ENCODE measurements around the gene SCYL3.

SCYL3 gene

GRCh38 chr1:169929210-169929526 lies 35.5 kb upstream of the SCYL3 start:
- no peak overlapping the region for H3K4me3 ChIP-seq (IDR thresholded peaks at IDR 0.05; ENCODE audit: insufficient read depth, low read depth, low read length)
- H3K79me2 ChIP-seq (ENCODE audit: insufficient read depth, low read depth), result no peaks in the 10 kb centered on the region
- no peak overlapping the region for H3K9ac ChIP-seq
- no peak overlapping the region for H3K4me2 ChIP-seq
- peaks cover 2% of the 10 kb centered on the region for H3K4me1 ChIP-seq (ENCODE audit: low read depth, poor library complexity, severe bottlenecking)
- TF ChIP-seq CTCF (conservative IDR thresholded peaks at IDR 0.05; ENCODE audit: low read depth, low read length), result peak; percentile 65
- H3K27me3 ChIP-seq (ENCODE audit: insufficient read depth, low read depth), result no peaks in the 10 kb centered on the region
- H4K20me1 ChIP-seq (ENCODE audit: insufficient read depth), result no peaks in the 10 kb centered on the region
- no peak overlapping the region for H3K27ac ChIP-seq
- no peak overlapping the region for H2AFZ ChIP-seq (ENCODE audit: low read depth)
- H3K36me3 ChIP-seq (ENCODE audit: insufficient read depth), result no peaks in the 10 kb centered on the region

- TF ChIP-seq CTCF (conservative IDR thresholded peaks at IDR 0.05; ENCODE audit: low read depth, low read length), result peak; percentile 93
- Histone ChIP-seq H3K4me2 (no peak overlapping the region), H3K79me2 (ENCODE audit: insufficient read depth, low read depth) (no peaks in the 10 kb centered on the region)
Measured at GRCh38 chr1:169928438-169929209, 34.9 kb upstream of the SCYL3 start.

GRCh38 chr1:169925505-169926482 lies 32.1 kb upstream of the SCYL3 start:
- H3K27ac ChIP-seq, result no peak overlapping the region
- H4K20me1 ChIP-seq (ENCODE audit: insufficient read depth), result no peaks in the 10 kb centered on the region
- H3K4me2 ChIP-seq, result no peak overlapping the region
- TF ChIP-seq CTCF (conservative IDR thresholded peaks at IDR 0.05; ENCODE audit: low read depth, low read length), result no peak
- no peaks in the 10 kb centered on the region for H3K27me3 ChIP-seq (ENCODE audit: insufficient read depth, low read depth)
- H3K9ac ChIP-seq, result no peak overlapping the region
- no peak overlapping the region for H3K4me3 ChIP-seq (IDR thresholded peaks at IDR 0.05; ENCODE audit: insufficient read depth, low read depth, low read length)
- no peaks in the 10 kb centered on the region for H3K36me3 ChIP-seq (ENCODE audit: insufficient read depth)
- H3K4me1 ChIP-seq (ENCODE audit: low read depth, poor library complexity, severe bottlenecking), result peaks cover 2% of the 10 kb centered on the region
- no peaks in the 10 kb centered on the region for H3K79me2 ChIP-seq (ENCODE audit: insufficient read depth, low read depth)
- H2AFZ ChIP-seq (ENCODE audit: low read depth), result no peak overlapping the region

More at GRCh38 chr1:169928438-169929209, 34.9 kb upstream of the SCYL3 start:
- H3K27ac ChIP-seq, result no peak overlapping the region
- no peaks in the 10 kb centered on the region for H4K20me1 ChIP-seq (ENCODE audit: insufficient read depth)
- H3K4me3 ChIP-seq (IDR thresholded peaks at IDR 0.05; ENCODE audit: insufficient read depth, low read depth, low read length), result no peak overlapping the region
- H3K27me3 ChIP-seq (ENCODE audit: insufficient read depth, low read depth), result no peaks in the 10 kb centered on the region
- no peak overlapping the region for H3K9ac ChIP-seq
- no peaks in the 10 kb centered on the region for H3K36me3 ChIP-seq (ENCODE audit: insufficient read depth)
- H3K4me1 ChIP-seq (ENCODE audit: low read depth, poor library complexity, severe bottlenecking), result peaks cover 2% of the 10 kb centered on the region
- H2AFZ ChIP-seq (ENCODE audit: low read depth), result no peak overlapping the region

- Histone ChIP-seq H4K20me1 (ENCODE audit: insufficient read depth) (no peaks in the 10 kb centered on the region), H3K4me1 (ENCODE audit: low read depth, poor library complexity, severe bottlenecking) (peaks cover 2% of the 10 kb centered on the region), H3K27me3 (ENCODE audit: insufficient read depth, low read depth) (no peaks in the 10 kb centered on the region), H3K4me3 (IDR thresholded peaks at IDR 0.05; ENCODE audit: insufficient read depth, low read depth, low read length) (no peak overlapping the region), H3K9ac (no peak overlapping the region), H3K27ac (no peak overlapping the region), H3K79me2 (ENCODE audit: insufficient read depth, low read depth) (no peaks in the 10 kb centered on the region), H3K4me2 (no peak overlapping the region), H3K36me3 (ENCODE audit: insufficient read depth) (no peaks in the 10 kb centered on the region), H2AFZ (ENCODE audit: low read depth) (no peak overlapping the region)
- TF ChIP-seq CTCF (conservative IDR thresholded peaks at IDR 0.05; ENCODE audit: low read depth, low read length), result no peak
Measured at GRCh38 chr1:169924829-169925228, 31.1 kb upstream of the SCYL3 start.
